Stimulated activated naive CD8-positive, alpha-beta T cell treated with anti-CD3 and anti-CD28 coated beads, Interleukin-15, Interleukin-2, amounts not matched to agents 100 ng/mL and 50 ng/mL, for 24 hours (primary cell): ENCODE data around the gene TWNK.
"Not testable (repeated sequence)": the region's sequence is repeated elsewhere in the genome, so short reads cannot be mapped to it uniquely, and the experiment has no call there.

ENCODE experiments used
- H3K27ac Mint-ChIP-seq: one replicate; pipeline ENCODE4 v1.8.0; 2021; ENCODE audit warnings: mild to moderate bottlenecking, mixed read lengths
- H3K27me3 Mint-ChIP-seq: one replicate; pipeline ENCODE4 v1.8.0; 2021; ENCODE audit warnings: mixed read lengths
- H3K36me3 Mint-ChIP-seq: one replicate; pipeline ENCODE4 v1.8.0; 2021; ENCODE audit warnings: low read depth, mixed read lengths
- H3K4me1 Mint-ChIP-seq: one replicate; pipeline ENCODE4 v1.8.0; 2021; ENCODE audit warnings: low read depth, mixed read lengths
- H3K4me3 Mint-ChIP-seq: one replicate; pipeline ENCODE4 v1.8.0; 2021; ENCODE audit warnings: mild to moderate bottlenecking, mixed read lengths
- H3K9me3 Mint-ChIP-seq: one replicate; pipeline ENCODE4 v1.8.0; 2021; ENCODE audit warnings: mixed read lengths

The TWNK gene

DNA sequence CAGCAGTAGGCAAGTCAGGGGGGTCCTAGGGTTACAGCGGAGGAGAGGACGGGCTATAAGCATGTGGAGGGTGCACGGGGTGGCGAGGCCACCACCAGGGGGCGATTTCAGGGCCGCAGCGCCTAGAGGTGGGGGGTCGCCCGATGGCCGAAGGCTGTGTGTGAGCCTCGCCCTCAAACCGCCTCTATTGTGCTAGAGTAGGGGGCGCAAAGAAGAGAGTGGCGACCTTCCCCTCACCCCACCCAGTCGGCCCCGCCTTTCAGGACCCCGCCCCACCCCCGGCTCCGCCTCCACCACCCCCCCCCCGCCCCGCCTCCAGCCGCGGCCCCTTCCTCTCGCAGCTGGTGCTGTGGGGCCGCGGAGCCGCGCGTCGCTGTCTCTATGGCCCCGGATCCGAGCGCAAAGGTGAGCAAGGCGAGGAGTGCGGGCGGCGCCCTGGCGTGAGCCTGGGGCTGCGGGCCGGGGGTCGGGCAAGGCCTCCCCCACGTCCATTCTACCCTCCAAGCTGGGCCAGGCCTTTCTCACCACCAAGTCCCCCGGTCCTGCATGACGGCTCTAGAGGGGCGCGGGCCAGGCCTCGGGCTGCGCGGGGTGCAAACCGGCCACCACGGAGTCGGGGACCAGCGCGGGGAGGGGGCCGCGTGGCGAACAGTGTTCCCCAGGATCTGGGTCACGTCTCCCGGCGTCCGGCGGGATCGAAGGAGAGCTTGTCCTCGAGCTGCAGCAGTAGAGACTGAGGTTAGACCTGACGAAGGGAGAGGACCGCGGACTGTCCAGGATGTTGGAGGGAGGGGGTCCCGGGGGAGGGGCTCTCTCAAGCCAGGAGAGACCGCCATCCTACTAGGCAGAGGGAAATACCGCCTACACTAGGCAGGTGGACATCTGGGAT lies 17.9 kb upstream of the TWNK start, which contains the start of gene SEMA4G:
Gene SEMA4G (plus strand): TSS at position 318 of the 889 bp plus-strand sequence. CDS start 3,409 bp downstream, outside the sequence.
- H3K4me1 Mint-ChIP-seq: peaks cover 29% of the 10 kb centered on the region
- no peak within 1 kb of the TSS for H3K27ac Mint-ChIP-seq
- no peaks in the 10 kb centered on the region for H3K9me3 Mint-ChIP-seq
- peak within 1 kb of the TSS; percentile 47 for H3K4me3 Mint-ChIP-seq
- peaks cover 4% of the 10 kb centered on the region for H3K27me3 Mint-ChIP-seq
- no peaks in the 10 kb centered on the region for H3K36me3 Mint-ChIP-seq

DNA sequence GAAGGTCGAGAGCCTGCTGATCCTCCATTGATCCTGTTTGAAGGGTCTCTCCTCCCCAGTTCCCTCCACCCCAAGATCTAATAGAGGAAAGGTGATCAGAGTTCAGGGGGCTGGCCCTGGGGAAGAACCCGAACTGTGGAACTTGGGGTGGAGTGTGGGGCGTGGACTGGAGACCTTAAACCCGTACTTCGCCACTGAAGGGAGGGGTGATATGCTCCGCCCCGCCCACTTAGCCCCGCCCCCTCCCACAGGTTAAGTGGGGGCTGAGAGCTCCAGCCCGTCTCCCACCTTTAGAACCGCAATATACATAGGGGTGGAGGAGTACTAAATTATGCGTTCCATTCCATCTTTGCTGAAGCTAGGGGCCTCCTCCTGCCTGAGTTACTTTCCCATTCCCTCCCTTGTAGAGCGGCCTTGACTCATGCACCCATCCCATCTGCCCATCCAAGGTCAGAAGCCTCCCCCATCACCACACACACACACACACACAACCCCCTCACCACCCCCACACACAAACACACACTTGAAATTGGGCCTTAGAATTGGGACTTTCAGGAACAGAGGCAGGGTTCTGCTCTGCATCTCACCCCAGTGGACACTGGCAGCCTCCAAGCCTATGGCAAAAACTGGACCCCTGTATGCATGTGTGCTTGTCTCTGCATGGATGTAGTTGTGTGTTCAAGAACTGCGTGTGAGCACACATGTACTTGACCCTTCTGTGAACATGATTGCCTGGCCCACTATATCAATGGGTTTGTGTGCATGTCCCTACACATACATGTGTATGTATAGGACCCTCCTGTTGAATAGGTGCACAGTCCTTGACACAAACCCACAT lies 17.0 kb upstream of the TWNK start:
- Mint-ChIP-seq H3K9me3 (no peaks in the 10 kb centered on the region), H3K36me3 (no peaks in the 10 kb centered on the region), H3K4me3 (peak overlapping the region; percentile 30), H3K27ac (no peak overlapping the region), H3K4me1 (peaks cover 29% of the 10 kb centered on the region), H3K27me3 (peaks cover 4% of the 10 kb centered on the region)

DNA sequence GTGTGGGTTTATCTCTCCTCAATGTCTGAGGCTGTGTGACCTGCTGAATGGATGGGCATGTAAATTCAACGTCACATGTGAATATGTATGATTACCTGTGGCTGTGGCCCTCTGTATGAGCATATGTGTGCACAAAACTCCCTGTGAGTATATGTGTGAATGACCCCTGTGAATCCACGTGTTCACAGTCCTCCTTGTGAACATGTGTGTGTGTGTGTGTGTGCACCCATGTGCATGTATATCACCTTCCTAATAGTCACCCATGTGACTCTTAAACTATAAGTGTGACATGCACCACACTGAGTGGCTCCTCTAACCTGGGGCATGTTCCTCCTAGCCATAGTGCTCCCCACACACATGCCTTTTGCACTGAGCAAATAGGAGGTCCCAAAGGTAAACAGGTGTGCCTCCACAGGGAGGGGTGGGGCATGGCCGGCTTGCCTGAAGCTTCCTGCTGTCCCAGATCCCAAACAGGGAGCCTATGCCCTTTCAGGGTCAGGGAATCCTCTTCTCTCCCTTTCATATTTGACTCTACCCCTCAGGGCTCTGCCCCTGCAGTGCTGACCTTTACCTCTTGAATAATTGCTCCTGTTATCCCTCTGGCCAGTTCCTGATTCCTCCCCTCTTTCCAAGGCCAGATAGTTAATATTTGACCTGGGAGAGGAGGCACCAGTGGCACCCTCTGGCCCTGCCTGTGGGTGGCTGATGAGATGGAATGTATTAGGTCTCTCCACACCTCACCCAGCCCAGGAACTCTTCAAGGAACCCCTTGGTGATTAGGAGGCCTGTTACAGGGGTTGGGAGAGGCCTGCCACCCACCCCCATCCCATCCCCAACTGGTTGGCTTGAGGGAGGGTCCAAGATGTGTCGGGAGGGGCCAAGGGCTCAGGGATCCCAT lies 16.2 kb upstream of the TWNK start:
- H3K4me1 Mint-ChIP-seq: peaks cover 29% of the 10 kb centered on the region
- no peaks in the 10 kb centered on the region for H3K9me3 Mint-ChIP-seq
- peak overlapping the region; percentile 28 for H3K4me3 Mint-ChIP-seq
- H3K27me3 Mint-ChIP-seq: peaks cover 4% of the 10 kb centered on the region
- no peak overlapping the region for H3K27ac Mint-ChIP-seq
- no peaks in the 10 kb centered on the region for H3K36me3 Mint-ChIP-seq

DNA sequence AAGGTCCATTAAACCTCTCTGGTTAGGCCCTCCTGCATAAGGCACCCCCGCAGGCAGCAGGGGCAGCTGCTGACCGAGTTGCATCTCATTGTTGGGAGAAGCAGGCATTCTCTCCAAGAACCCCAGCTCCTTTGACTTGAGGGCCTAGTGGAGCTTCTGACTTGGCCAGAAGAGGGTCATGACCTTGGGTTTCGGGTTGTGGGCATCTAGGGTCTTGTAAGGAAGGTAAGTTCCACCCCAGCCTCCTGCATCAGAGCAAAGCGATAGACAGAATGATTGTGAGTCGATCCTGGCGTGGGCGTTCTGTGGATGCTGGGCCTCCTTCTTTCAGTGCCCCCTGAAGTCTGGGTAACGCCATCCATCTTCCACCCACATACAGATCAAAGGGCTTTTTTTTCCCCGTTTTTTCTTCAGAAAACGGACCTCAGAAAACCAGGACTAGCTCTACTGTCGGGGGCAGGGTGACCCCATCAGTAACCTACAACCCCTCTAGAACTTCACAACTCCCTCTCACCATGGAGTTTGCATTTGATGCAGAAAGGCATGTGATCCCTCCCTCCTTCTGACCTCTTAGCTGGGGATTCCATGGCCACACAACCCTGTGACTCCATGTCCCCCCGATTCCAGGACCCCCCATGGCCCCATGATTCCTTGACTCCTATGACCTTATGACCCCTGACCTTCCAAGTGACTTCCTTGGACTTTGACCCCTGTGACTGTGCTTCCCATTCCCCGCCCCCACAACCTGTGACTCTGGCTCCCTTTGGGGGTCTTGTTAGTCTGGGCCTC lies 15.0 kb upstream of the TWNK start:
- H3K27me3 Mint-ChIP-seq: peaks cover 4% of the 10 kb centered on the region
- H3K36me3 Mint-ChIP-seq: no peaks in the 10 kb centered on the region
- H3K4me1 Mint-ChIP-seq: peaks cover 29% of the 10 kb centered on the region
- no peak overlapping the region for H3K27ac Mint-ChIP-seq
- no peak overlapping the region for H3K4me3 Mint-ChIP-seq
- no peaks in the 10 kb centered on the region for H3K9me3 Mint-ChIP-seq

DNA sequence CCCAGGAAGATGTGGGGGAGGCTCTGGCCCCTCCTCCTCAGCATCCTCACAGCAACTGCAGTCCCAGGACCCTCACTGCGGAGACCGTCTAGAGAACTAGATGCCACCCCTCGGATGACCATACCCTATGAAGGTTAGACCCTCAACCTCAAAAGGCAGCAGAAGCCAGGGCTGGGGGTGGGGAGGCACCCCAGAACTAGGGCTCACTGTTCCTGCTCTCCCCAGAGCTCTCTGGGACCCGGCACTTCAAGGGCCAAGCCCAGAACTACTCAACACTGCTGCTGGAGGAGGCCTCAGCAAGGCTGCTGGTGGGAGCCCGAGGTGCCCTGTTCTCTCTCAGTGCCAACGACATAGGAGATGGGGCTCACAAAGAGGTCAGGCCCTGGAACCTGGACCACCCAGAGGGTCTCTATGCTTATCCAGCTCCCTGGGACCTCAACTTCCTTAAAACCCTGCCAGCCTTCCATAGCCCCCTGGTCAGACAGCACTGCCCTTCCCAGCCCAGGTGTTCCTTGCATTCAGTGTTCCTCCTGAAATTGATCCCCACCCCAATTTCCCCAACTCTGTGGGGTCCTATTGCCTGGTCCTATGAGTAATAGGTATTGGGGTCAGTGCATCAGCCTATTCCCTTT lies 14.3 kb upstream of the TWNK start:
- H3K9me3 Mint-ChIP-seq: no peaks in the 10 kb centered on the region
- H3K36me3 Mint-ChIP-seq: no peaks in the 10 kb centered on the region
- H3K27me3 Mint-ChIP-seq: peaks cover 4% of the 10 kb centered on the region
- H3K4me3 Mint-ChIP-seq: no peak overlapping the region
- H3K27ac Mint-ChIP-seq: no peak overlapping the region
- H3K4me1 Mint-ChIP-seq: peaks cover 29% of the 10 kb centered on the region

DNA sequence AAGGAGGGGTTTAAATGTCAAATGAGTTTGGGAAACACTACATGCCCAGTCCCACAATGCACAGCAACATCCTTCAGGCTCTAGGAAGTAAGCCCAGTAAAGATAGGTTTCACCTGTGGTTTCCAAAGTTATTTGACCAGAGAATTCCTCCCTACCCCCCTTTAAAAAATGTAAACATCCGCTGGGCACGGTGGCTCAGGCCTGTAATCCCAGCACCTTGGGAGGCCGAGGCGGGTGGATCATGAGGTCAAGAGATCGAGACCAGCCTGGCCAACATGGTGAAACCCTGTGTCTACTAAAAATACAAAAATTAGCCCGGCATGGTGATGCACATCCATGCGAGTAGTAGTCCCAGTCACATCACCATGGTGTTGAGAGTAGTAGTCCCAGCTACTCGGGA lies 11.9 kb upstream of the TWNK start:
- not testable (repeated sequence) for H3K27me3 Mint-ChIP-seq, H3K36me3 Mint-ChIP-seq

DNA sequence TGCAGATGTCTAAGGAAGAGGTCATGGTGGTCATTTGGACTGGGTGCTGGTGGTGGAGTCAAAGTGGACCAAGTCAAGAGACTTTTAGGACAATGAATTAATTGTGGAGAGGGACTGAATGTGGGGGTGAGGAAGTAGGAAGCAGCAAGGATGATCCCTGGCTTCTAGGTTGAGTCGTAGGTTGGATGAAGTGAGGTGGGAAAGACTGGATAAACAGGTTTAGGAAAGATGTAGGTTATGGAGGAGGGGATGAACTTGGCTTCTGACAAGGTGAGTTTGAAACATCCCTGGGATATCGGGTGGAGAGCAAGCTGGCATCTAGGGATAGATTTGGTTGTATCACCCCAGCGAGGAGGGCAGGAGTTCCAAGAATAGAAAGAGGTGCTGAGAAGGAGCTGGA lies 10.4 kb upstream of the TWNK start:
- peaks cover 10% of the 10 kb centered on the region for H3K36me3 Mint-ChIP-seq
- H3K27ac Mint-ChIP-seq: no peak overlapping the region

More for the DNA sequence above, 11.9 kb upstream of the TWNK start:
- not testable (repeated sequence) for H3K9me3 Mint-ChIP-seq, H3K4me3 Mint-ChIP-seq, H3K27ac Mint-ChIP-seq
- peaks cover 15% of the 10 kb centered on the region for H3K4me1 Mint-ChIP-seq

DNA sequence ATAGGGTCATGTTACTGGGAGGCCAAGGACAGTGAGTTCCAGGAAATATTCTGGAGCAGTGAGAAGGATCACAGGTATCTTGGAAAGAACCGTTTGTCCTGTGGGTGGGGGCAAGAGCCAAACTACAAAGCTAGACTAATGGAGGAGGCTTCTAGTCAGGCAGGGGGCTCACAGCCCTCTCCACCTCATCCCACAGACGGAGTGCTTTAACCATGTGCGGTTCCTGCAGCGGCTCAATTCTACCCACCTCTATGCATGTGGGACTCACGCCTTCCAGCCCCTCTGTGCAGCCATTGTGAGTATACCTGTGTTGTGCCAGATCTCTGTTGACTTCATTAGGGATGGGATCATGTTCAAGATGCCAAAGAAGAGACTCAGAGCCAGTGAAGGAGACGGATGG lies 9.9 kb upstream of the TWNK start:
- Mint-ChIP-seq H3K4me1 (peaks cover 5% of the 10 kb centered on the region), H3K27me3 (no peaks in the 10 kb centered on the region), H3K27ac (no peak overlapping the region), H3K4me3 (no peak overlapping the region), H3K9me3 (no peaks in the 10 kb centered on the region), H3K36me3 (peaks cover 15% of the 10 kb centered on the region)

More for the DNA sequence above, 10.4 kb upstream of the TWNK start:
- Mint-ChIP-seq H3K4me3 (no peak overlapping the region), H3K27me3 (no peaks in the 10 kb centered on the region), H3K4me1 (peaks cover 8% of the 10 kb centered on the region), H3K9me3 (no peaks in the 10 kb centered on the region)

DNA sequence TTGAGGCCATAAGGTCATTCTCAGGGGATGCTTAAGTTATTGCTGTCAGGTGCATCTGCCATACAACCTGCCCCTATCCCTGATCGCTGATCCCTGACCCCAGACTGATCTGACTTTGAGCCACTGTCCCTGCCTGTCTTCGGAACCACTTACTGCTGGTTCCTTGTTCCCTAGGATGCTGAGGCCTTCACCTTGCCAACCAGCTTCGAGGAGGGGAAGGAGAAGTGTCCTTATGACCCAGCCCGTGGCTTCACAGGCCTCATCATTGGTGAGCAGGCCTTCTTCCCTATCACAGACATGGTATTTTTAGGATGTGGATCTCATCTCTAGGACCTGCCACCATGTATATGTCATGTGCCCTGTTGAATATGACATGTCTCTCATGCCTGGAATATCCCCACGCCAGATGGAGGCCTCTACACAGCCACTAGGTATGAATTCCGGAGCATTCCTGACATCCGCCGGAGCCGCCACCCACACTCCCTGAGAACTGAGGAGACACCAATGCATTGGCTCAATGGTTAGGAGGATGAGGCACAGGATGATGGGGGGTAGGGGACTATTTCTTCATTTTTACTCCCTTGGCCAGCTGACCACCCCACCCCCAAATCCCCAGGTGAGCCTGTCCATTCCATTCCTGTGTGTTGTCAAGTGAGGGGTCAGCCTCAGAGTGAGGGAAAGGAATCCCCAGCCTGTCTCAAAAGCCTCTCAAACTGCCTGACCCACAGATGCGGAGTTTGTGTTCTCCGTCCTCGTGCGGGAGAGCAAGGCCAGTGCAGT lies 9.0 kb upstream of the TWNK start:
- Mint-ChIP-seq H3K4me1 (no peaks in the 10 kb centered on the region), H3K27ac (no peak overlapping the region), H3K27me3 (no peaks in the 10 kb centered on the region), H3K9me3 (no peaks in the 10 kb centered on the region), H3K4me3 (no peak overlapping the region), H3K36me3 (peaks cover 21% of the 10 kb centered on the region)

DNA sequence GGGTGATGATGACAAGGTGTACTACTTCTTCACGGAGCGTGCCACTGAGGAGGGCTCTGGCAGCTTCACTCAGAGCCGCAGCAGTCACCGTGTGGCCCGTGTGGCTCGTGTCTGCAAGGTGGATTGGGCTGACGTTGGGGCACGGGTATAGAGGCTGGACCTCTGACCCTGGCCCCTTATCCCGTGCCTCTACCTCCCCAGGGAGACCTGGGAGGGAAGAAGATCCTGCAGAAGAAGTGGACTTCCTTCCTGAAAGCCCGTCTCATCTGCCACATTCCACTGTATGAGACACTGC lies 8.5 kb upstream of the TWNK start:
- Mint-ChIP-seq H3K36me3 (peaks cover 21% of the 10 kb centered on the region), H3K4me3 (no peak overlapping the region)

DNA sequence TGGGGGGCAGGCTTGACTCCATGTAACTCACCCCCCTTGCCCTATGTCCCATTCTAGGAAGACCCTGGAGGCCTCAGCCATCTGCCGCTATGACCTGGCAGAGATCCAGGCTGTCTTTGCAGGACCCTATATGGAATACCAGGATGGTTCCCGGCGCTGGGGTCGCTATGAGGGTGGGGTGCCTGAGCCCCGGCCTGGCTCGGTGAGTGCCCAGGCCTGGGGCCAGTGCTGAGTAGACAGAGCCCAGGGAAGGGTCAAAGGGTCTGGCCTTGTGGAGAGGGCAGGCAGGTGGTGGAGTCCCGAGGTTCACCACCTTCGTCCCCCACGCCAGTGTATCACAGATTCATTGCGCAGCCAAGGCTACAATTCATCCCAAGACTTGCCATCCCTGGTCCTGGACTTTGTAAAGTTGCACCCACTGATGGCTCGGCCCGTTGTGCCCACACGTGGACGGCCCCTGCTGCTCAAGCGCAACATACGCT lies 7.5 kb upstream of the TWNK start:
- no peak overlapping the region for H3K4me3 Mint-ChIP-seq
- no peaks in the 10 kb centered on the region for H3K4me1 Mint-ChIP-seq
- H3K27me3 Mint-ChIP-seq: no peaks in the 10 kb centered on the region
- H3K9me3 Mint-ChIP-seq: no peaks in the 10 kb centered on the region
- H3K27ac Mint-ChIP-seq: no peak overlapping the region
- peaks cover 21% of the 10 kb centered on the region for H3K36me3 Mint-ChIP-seq

More for the DNA sequence above, 8.5 kb upstream of the TWNK start:
- Mint-ChIP-seq H3K4me1 (no peaks in the 10 kb centered on the region), H3K9me3 (no peaks in the 10 kb centered on the region), H3K27me3 (no peaks in the 10 kb centered on the region), H3K27ac (no peak overlapping the region)

DNA sequence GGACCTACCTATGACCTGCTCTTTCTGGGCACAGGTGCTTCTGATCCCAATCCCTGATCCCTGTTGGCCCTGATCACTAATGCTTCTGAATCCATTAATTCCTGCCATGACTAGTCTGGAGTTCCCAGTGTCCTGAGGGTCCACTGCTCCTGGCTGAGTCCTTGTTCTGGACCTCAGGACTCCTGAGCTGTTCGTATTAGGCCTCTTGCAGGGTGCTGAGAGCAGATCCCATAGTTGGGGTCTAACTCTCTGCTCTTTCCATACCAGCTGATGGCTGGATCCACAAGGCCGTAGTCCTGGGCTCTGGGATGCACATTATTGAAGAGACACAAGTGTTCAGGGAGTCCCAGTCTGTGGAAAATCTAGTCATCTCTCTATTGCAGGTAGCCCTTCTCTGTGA lies 7.0 kb upstream of the TWNK start:
- Mint-ChIP-seq H3K9me3 (no peaks in the 10 kb centered on the region), H3K36me3 (peaks cover 21% of the 10 kb centered on the region), H3K27ac (no peak overlapping the region), H3K4me3 (no peak overlapping the region), H3K27me3 (no peaks in the 10 kb centered on the region), H3K4me1 (no peaks in the 10 kb centered on the region)

DNA sequence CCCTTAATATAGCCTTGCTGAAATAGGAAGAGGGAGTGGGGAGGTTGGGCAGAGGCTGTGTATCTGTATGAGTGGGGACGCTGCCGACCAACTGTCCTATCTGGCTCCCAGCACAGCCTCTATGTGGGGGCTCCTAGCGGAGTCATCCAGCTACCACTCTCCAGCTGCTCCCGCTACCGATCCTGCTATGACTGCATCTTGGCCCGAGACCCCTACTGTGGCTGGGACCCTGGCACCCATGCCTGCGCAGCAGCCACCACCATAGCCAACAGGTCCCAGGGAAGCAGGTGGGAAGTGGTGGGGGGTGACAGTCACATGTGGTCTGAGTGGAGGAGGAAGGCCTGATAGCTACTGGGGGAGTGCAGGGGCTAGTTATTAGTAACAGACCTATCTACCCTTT lies 6.6 kb upstream of the TWNK start:
- Mint-ChIP-seq H3K27ac (no peak overlapping the region), H3K9me3 (no peaks in the 10 kb centered on the region), H3K4me1 (peaks cover 2% of the 10 kb centered on the region), H3K4me3 (no peak overlapping the region), H3K36me3 (peaks cover 24% of the 10 kb centered on the region), H3K27me3 (no peaks in the 10 kb centered on the region)
